Liver (tissue), 9 donors: ENCODE data around the gene CLEC17A. TPM values are rescaled to one million over a fixed set of nuclear protein-coding genes. Genes with fewer than 3 reads are reported as not detected.

ENCODE experiments used
- DNase-seq: peaks from one replicate; pipeline ENCODE4 v3.0.0-alpha.2; 2017; ENCODE audit warnings: low spot score
- H3K27ac ChIP-seq, 2 donors: one replicate each; pipeline ENCODE4 v1.7.0; 2013; ENCODE audit warnings: inconsistent platforms in 2 of 2, low read length in 2 of 2, control low read depth in 1 of 2, low read depth in 1 of 2, mild to moderate bottlenecking in 1 of 2
- H3K27me3 ChIP-seq, 4 donors: one replicate each; pipeline versions ENCODE4 v1.6.1 to v1.7.0; 2013; ENCODE audit warnings: low read length in 3 of 4, inconsistent platforms in 1 of 4, mild to moderate bottlenecking in 1 of 4, moderate library complexity in 1 of 4; ENCODE audit not compliant: control insufficient read depth in 4 of 4, insufficient read depth in 4 of 4
- H3K36me3 ChIP-seq, 4 donors: one replicate each; pipeline versions ENCODE4 v1.6.1 to v1.7.0; 2013; ENCODE audit warnings: low read length in 3 of 4, mild to moderate bottlenecking in 3 of 4, low read depth in 1 of 4, moderate library complexity in 1 of 4; ENCODE audit not compliant: control insufficient read depth in 4 of 4, insufficient read depth in 3 of 4
- H3K4me1 ChIP-seq, 4 donors: one replicate each; pipeline versions ENCODE4 v1.6.1 to v1.7.0; 2013; ENCODE audit warnings: low read length in 3 of 4, mild to moderate bottlenecking in 3 of 4, moderate library complexity in 1 of 4; ENCODE audit not compliant: control insufficient read depth in 4 of 4, insufficient read depth in 4 of 4
- H3K4me3 ChIP-seq, 3 donors: one replicate each; pipeline versions ENCODE4 v1.6.1 to v1.7.0; 2013; ENCODE audit warnings: low read length in 3 of 3, control low read depth in 1 of 3, low read depth in 1 of 3, mild to moderate bottlenecking in 1 of 3
- H3K9ac ChIP-seq, 2 donors: one replicate each; pipeline ENCODE4 v1.7.0; 2013; ENCODE audit warnings: low read length in 2 of 2, mild to moderate bottlenecking in 2 of 2, moderate library complexity in 2 of 2, control low read depth in 1 of 2, low read depth in 1 of 2
- H3K9me3 ChIP-seq, 4 donors: one replicate each; pipeline versions ENCODE4 v1.6.1 to v1.7.0; 2013; ENCODE audit warnings: low read length in 3 of 4; ENCODE audit not compliant: control insufficient read depth in 4 of 4
- ATF3 ChIP-seq: IDR thresholded peaks from 2 replicates; pipeline ENCODE4 v1.6.1; 2016; ENCODE audit warnings: antibody characterized with exemption
- CTCF ChIP-seq: fragments of 150-350 bp; IDR thresholded peaks from 2 replicates; pipeline ENCODE4 v1.5.1; 2017; ENCODE audit warnings: improper control_type of control experiment, low read depth, low read length; ENCODE audit not compliant: missing input control
- EGR1 ChIP-seq, 2 donors: IDR thresholded peaks; 2 replicates each; pipeline ENCODE4 v1.6.1; 2016 to 2018; ENCODE audit warnings: antibody characterized with exemption in 2 of 2, low read depth in 2 of 2
- FOXA1 ChIP-seq: IDR thresholded peaks from 2 replicates; pipeline ENCODE4 v1.6.1; 2016; ENCODE audit warnings: antibody characterized with exemption
- FOXA2 ChIP-seq: IDR thresholded peaks from 2 replicates; pipeline ENCODE4 v1.6.1; 2016; ENCODE audit warnings: antibody characterized with exemption
- GABPA ChIP-seq, 2 donors: IDR thresholded peaks in 1 of 2; conservative IDR thresholded peaks in 1 of 2; 2 replicates each; pipeline ENCODE4 v1.6.1; 2016; ENCODE audit warnings: antibody characterized with exemption in 2 of 2, mild to moderate bottlenecking in 1 of 2, moderate library complexity in 1 of 2
- HNF4A ChIP-seq, 2 donors: conservative IDR thresholded peaks; 2 replicates each; pipeline ENCODE4 v1.6.1; 2016; ENCODE audit warnings: antibody characterized with exemption in 2 of 2, mild to moderate bottlenecking in 2 of 2
- HNF4G ChIP-seq: IDR thresholded peaks from 2 replicates; pipeline ENCODE4 v1.6.1; 2016; ENCODE audit warnings: antibody characterized with exemption
- JUND ChIP-seq, 2 donors: IDR thresholded peaks; 2 replicates each; pipeline ENCODE4 v1.6.1; 2016; ENCODE audit warnings: antibody characterized with exemption in 2 of 2
- NR2F2 ChIP-seq: IDR thresholded peaks from 2 replicates; pipeline ENCODE4 v1.6.1; 2016; ENCODE audit warnings: antibody characterized with exemption
- RAD21 ChIP-seq, 2 donors: IDR thresholded peaks; 2 replicates each; pipeline ENCODE4 v1.6.1; 2016; ENCODE audit warnings: antibody characterized with exemption in 2 of 2, mild to moderate bottlenecking in 2 of 2
- RXRA ChIP-seq, 2 donors: IDR thresholded peaks; 2 replicates each; pipeline ENCODE4 v1.6.1; 2017 to 2018; ENCODE audit warnings: antibody characterized with exemption in 2 of 2, mild to moderate bottlenecking in 1 of 2
- SP1 ChIP-seq: IDR thresholded peaks from 2 replicates; pipeline ENCODE4 v1.6.1; 2018; ENCODE audit warnings: antibody characterized with exemption, mild to moderate bottlenecking
- TAF1 ChIP-seq: conservative IDR thresholded peaks from 2 replicates; pipeline ENCODE4 v1.6.1; 2016; ENCODE audit warnings: antibody characterized with exemption, mild to moderate bottlenecking
- YY1 ChIP-seq: IDR thresholded peaks from 2 replicates; pipeline ENCODE4 v1.6.1; 2016; ENCODE audit warnings: antibody characterized with exemption, mild to moderate bottlenecking
- WGBS: extraction: QIAGEN DNeasy Blood & Tissue Kit; methylation state at CpG from one replicate; pipeline ENCODE4 v1.1.7; 2013; 5-methylcytosine and 5-hydroxymethylcytosine counted together
- polyA plus RNA-seq, 2 donors: library from polyadenylated mRNA; stranded (reverse) in 1 of 2; unstranded in 1 of 2; fragments of 200-250 nt in 1 of 2; fragments of >200 nt in 1 of 2; fragmentation: Nextera tagmentation in 1 of 2; extraction: Ambion mirVana in 1 of 2; gene quantifications; one replicate each; pipeline versions ENCODE4 v1.2.1 to v1.2.3, GENCODE V29; 2013 to 2015
- total RNA-seq, 2 donors: library from RNA; depleted of rRNA; stranded (reverse); fragments of >200 nt; gene quantifications; one replicate each; pipeline ENCODE4 v1.2.3, GENCODE V29; 2014
- TF ChIP-seq, protein P1 (sequence below): IDR thresholded peaks from 2 replicates; pipeline ENCODE4 v1.6.1; 2016; ENCODE audit warnings: antibody characterized with exemption
- TF ChIP-seq, protein P2 (sequence below): IDR thresholded peaks from 2 replicates; pipeline ENCODE4 v1.6.1; 2016; ENCODE audit warnings: antibody characterized with exemption, mild to moderate bottlenecking
- donor health status: healthy.
- donor health status: healthy.
- donor health status: healthy.
- donor health status: healthy.
- donor health status: healthy.

CLEC17A gene
- total and polyA plus RNA-seq, 4 donors, result 0.22 to 0.28 TPM; not detected in 2

DNA sequence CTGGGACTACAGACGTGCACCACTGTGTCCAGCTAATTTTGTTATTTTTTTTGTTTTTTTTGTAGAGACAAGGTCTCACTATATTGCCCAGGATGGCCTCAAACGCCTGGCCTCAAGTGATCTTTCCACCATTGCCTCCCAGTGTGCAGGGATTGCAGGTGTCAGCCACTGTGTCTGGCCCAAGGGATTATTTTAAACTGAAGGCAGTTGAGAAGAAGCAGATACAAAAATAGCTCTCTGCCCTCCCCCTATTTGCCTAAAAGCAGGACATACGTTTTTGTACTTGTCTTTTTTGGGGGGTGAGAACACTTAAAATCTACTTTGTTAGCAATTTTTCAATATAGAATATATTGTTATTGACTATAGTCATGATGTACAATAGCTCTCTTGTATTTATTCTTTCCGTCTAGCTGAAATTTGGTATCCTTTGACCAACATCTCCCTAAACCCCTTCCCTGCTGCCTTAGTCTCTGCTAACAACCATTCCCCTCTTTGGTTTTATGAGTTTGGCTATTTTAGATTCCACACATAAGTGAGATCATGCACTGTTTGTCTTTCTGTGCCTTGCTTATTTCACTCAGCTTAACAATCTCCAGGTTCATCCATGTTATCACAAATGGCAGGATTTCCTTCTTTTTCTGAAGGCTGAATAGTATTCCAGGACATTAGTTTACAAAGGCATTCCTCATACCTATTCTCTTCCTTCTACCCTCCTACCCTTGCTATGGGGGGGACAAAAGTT is 56.8 kb downstream of the CLEC17A start:
- no peak for TF ChIP-seq HNF4G
- no peak for TF ChIP-seq ATF3
- TF ChIP-seq, protein P1, sequence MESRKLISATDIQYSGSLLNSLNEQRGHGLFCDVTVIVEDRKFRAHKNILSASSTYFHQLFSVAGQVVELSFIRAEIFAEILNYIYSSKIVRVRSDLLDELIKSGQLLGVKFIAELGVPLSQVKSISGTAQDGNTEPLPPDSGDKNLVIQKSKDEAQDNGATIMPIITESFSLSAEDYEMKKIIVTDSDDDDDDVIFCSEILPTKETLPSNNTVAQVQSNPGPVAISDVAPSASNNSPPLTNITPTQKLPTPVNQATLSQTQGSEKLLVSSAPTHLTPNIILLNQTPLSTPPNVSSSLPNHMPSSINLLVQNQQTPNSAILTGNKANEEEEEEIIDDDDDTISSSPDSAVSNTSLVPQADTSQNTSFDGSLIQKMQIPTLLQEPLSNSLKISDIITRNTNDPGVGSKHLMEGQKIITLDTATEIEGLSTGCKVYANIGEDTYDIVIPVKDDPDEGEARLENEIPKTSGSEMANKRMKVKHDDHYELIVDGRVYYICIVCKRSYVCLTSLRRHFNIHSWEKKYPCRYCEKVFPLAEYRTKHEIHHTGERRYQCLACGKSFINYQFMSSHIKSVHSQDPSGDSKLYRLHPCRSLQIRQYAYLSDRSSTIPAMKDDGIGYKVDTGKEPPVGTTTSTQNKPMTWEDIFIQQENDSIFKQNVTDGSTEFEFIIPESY, result no peak
- TF ChIP-seq RAD21 (IDR thresholded peaks at IDR 0.05), result no peak
- TF ChIP-seq EGR1 (IDR thresholded peaks at IDR 0.05; ENCODE audit: low read depth in 2 of 2), result no peak
- TF ChIP-seq, protein P2, sequence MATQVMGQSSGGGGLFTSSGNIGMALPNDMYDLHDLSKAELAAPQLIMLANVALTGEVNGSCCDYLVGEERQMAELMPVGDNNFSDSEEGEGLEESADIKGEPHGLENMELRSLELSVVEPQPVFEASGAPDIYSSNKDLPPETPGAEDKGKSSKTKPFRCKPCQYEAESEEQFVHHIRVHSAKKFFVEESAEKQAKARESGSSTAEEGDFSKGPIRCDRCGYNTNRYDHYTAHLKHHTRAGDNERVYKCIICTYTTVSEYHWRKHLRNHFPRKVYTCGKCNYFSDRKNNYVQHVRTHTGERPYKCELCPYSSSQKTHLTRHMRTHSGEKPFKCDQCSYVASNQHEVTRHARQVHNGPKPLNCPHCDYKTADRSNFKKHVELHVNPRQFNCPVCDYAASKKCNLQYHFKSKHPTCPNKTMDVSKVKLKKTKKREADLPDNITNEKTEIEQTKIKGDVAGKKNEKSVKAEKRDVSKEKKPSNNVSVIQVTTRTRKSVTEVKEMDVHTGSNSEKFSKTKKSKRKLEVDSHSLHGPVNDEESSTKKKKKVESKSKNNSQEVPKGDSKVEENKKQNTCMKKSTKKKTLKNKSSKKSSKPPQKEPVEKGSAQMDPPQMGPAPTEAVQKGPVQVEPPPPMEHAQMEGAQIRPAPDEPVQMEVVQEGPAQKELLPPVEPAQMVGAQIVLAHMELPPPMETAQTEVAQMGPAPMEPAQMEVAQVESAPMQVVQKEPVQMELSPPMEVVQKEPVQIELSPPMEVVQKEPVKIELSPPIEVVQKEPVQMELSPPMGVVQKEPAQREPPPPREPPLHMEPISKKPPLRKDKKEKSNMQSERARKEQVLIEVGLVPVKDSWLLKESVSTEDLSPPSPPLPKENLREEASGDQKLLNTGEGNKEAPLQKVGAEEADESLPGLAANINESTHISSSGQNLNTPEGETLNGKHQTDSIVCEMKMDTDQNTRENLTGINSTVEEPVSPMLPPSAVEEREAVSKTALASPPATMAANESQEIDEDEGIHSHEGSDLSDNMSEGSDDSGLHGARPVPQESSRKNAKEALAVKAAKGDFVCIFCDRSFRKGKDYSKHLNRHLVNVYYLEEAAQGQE, result no peak
- TF ChIP-seq GABPA (IDR thresholded peaks at IDR 0.05 in 1 of 2, conservative IDR thresholded peaks at IDR 0.05 in 1 of 2), result no peak
- no peak for TF ChIP-seq RXRA (IDR thresholded peaks at IDR 0.05)
- TF ChIP-seq HNF4A (conservative IDR thresholded peaks at IDR 0.05), result no peak
- TF ChIP-seq SP1, result no peak
- no peak for TF ChIP-seq CTCF
- TF ChIP-seq TAF1, result no peak
- no peak for TF ChIP-seq NR2F2
- TF ChIP-seq JUND (IDR thresholded peaks at IDR 0.05), result no peak
- Histone ChIP-seq H3K9me3 (peaks cover 5 to 9% (median 7%) of the 10 kb centered on the region in 4 donors), H3K27ac (no peak overlapping the region), H3K36me3 (no peaks in the 10 kb centered on the region), H3K9ac (no peak overlapping the region), H3K4me3 (no peak overlapping the region), H3K27me3 (no peaks in the 10 kb centered on the region), H3K4me1 (no peaks in the 10 kb centered on the region)
- 50% methylated on average over 4 of the region's 4 CpGs for WGBS
- no peak for DNase-seq

- DNase-seq, result no peak
- Histone ChIP-seq H3K27me3 (peaks cover 0 to 2% (median 0%) of the 10 kb centered on the region in 4 donors), H3K4me3 (no peak overlapping the region), H3K9ac (no peak overlapping the region), H3K9me3 (no peaks in the 10 kb centered on the region), H3K27ac (no peak overlapping the region), H3K4me1 (no peaks in the 10 kb centered on the region), H3K36me3 (no peaks in the 10 kb centered on the region)
- TF ChIP-seq EGR1 (IDR thresholded peaks at IDR 0.05; ENCODE audit: low read depth in 2 of 2) (no peak), HNF4G (no peak), SP1 (no peak), RAD21 (IDR thresholded peaks at IDR 0.05) (no peak), HNF4A (conservative IDR thresholded peaks at IDR 0.05) (no peak), GABPA (IDR thresholded peaks at IDR 0.05 in 1 of 2, conservative IDR thresholded peaks at IDR 0.05 in 1 of 2) (no peak), ATF3 (no peak), TAF1 (no peak), YY1 (no peak), FOXA2 (no peak), JUND (IDR thresholded peaks at IDR 0.05) (no peak), CTCF (no peak), FOXA1 (no peak), RXRA (IDR thresholded peaks at IDR 0.05) (no peak), NR2F2 (no peak)
- TF ChIP-seq, protein P1, result no peak
- WGBS, result 97% methylated on average over 2 of the region's 2 CpGs
Measured at GRCh38 chr19:14648506-14648905, 65.6 kb downstream of the CLEC17A start.
